ENCODE results near the gene IMMP2L.

IMMP2L gene

GRCh38 chr7:111140091-111140865 is 422.0 kb downstream of the IMMP2L start:
- no peak for DNase-seq

- no peak for DNase-seq
Observed at GRCh38 chr7:111138586-111138985, 423.7 kb downstream of the IMMP2L start.

- no peak for DNase-seq
Observed at GRCh38 chr7:111138193-111138569, 424.1 kb downstream of the IMMP2L start.

DNA sequence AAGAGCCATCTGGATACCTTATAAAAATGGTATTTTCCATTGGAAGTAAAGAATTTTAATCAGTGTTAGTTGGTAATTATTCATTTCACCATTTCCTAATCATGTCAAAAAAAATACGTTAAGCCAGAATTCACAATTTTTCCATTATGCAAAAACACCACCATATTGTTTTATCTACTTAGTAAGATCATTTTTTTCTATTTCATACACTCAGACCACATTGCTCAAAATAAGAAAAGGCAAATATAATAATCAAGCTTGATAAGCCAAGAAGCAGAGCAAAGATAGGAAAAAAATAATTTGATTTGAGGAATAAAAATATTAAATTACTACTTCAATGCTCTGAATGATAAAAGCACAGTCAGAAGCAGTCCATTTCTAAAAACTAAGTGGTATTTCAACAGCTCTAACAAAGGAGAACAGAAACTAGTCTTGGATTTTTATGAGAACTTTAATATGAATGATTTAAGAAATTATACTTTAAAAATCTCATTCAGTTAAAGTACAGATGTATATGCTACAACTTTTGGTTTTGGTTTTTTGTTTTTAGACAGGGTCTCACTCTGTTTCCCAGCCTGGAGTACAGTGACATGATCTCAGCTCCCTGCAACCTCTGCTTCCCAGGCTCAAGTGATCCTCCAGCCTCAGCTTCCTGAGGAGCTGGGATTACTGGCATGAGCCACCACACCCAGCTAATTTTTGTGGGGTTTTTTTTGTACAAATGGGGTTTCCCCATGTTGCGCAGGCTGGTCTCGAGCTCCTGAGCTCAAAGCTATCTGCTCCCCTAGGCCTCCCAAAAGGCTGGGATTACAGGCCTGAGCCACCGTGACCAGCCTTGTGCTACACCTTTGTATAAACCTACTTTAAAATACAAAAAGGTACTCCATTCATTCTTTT is 424.7 kb downstream of the IMMP2L start:
- DNase-seq, result no peak

DNA sequence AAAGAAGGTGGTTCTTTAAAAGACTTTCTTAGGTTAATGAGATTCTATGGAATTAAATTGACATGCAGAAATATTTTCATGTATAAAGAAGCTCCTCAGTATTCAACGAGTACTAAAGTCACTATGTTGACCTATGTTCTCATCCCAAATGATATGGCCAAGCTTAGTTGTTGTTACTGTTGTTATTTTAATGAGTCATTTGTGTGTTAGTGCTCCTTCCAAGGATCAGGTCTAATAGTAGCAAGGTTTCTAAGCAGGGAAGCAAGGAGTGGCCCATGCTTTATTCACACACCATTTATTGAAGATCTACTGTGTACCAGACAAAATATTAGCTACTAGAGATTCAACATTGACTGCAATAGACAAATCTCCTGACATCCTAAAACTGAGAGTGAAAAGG is 429.5 kb downstream of the IMMP2L start:
- no peak for DNase-seq

DNA sequence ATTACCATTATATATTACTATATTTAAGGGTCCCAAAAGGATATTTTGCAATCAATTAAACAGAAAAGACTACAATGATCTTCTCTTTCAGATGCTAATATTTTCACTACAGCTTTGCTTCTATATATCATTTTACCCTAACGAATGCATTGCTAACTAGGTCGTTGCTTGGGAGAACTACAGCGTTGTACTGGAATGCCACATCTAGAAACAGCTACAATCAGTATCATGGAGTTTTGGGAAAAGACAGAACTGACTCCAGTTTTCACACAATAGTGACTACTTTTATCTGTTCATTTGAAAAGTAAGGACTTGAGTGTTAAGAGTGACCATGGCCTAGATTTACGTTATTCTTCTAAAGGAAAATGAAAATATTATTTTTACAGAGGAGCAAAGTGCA is 432.9 kb downstream of the IMMP2L start:
- no peak for DNase-seq

DNA sequence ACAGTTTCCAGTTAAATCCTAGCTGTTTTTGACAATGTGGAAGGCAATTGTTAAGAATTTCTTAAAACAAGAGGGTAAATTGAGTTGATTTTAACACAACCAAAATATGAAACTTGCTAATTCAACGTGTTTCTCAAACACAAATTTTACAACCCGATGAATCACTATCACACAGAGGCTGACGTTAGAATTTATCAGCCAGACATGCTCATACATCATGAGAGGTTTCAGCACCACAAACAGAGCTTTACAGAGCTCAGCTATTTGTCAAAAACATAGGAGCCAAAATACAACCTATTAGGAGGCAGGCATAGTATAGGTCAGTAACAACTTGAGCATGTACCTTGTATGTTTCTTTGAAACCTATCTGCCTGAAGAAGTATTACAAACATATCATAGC is 435.3 kb downstream of the IMMP2L start:
- peak; percentile 95 for DNase-seq

- DNase-seq, result no peak
Observed at GRCh38 chr7:111115966-111116365, 446.3 kb downstream of the IMMP2L start.

DNA sequence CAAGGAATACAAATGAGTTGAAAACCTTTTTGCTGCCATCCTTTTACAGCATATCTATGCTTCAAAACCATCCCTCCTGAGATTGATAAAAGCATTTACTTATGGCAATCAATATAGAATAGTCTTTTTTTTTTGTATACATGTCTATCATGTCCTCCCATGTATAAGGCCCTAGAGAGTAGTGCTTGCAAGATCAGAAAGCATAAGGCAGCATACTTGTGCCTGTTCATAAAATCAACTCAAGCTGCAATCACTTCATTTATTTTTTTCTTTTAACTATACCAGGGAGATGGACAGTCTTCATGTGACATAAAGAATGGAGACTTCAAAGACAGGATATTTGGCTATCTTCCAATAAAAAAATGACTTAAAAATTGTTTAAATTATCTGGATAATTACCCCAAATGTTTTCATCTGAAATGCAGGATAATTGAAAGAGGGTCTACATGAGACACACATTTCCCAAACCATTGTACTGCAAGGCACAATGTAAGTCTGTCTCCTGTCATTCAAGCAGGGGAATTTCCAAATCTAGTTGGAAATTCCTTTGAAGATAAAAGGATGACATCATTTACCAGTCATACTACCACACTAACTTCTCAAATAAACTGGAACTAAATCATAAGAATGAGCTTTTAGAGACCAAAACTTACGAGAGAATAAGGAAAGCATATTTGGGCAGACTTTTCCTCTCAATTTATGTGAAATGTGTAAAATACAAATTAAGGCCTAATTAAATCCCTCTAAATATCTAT is 448.9 kb downstream of the IMMP2L start:
- DNase-seq, result no peak

GRCh38 chr7:111112439-111112838 is 449.9 kb downstream of the IMMP2L start:
- DNase-seq, result no peak

GRCh38 chr7:111108496-111108895 is 453.8 kb downstream of the IMMP2L start:
- DNase-seq, result no peak

GRCh38 chr7:111108000-111108399 is 454.3 kb downstream of the IMMP2L start:
- DNase-seq, result no peak

- no peak for DNase-seq
Observed at GRCh38 chr7:111107579-111107978, 454.7 kb downstream of the IMMP2L start.

DNA sequence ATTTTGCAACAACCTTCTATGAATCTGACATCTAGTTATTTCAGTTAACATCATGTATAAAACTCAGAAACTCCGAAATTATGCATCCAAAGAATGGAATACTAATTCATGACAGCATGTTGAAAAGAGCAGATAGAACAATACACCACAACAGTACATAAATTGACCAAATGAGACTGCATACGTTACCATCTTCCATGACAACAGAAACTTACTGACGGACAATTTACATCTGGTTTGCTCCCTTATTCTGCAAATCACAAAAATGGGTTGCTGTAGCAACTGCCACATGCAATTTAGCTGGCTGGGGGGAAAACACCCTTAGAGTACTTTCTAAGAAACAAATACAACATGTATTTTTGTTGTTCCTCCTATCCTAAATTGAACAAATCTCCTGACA is 457.0 kb downstream of the IMMP2L start:
- DNase-seq, result no peak

GRCh38 chr7:111104710-111105109 is 457.6 kb downstream of the IMMP2L start:
- no peak for DNase-seq

GRCh38 chr7:111103678-111104274 is 458.5 kb downstream of the IMMP2L start:
- DNase-seq, result no peak

DNA sequence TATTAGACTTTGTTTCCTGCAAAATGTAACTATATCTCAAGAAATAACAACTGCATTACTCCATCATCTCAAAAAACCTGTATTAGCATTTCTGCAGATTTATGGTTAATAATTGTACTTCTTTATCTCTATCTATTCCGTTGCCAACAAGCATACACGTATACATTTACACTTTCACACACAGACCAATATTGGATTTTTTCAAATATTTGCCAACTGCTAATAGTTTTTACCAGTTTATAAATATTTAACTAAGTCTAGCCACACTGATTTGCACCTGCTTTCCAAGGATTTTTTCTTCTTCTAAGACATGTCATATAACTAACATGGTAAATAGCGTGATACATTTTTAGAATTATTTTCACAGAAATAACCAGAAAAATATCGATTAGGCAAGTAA is 459.2 kb downstream of the IMMP2L start:
- no peak for DNase-seq

GRCh38 chr7:111101856-111102646 is 460.2 kb downstream of the IMMP2L start:
- no peak for DNase-seq

DNA sequence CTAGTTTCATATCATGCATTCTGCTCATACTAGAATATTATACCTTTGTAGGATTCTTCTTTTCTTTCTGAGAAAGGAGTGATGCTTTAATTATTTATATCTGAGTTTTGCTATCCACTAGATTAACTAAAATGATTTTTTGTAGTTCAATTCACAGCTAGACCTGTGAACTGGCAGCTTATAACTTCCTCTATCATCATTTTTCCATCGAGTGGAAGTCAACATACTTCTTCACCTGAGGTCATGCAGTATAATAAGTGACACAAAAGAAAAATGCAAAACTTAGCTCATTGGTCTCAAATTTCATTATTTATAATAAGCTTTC is 463.4 kb downstream of the IMMP2L start:
- no peak for DNase-seq

DNA sequence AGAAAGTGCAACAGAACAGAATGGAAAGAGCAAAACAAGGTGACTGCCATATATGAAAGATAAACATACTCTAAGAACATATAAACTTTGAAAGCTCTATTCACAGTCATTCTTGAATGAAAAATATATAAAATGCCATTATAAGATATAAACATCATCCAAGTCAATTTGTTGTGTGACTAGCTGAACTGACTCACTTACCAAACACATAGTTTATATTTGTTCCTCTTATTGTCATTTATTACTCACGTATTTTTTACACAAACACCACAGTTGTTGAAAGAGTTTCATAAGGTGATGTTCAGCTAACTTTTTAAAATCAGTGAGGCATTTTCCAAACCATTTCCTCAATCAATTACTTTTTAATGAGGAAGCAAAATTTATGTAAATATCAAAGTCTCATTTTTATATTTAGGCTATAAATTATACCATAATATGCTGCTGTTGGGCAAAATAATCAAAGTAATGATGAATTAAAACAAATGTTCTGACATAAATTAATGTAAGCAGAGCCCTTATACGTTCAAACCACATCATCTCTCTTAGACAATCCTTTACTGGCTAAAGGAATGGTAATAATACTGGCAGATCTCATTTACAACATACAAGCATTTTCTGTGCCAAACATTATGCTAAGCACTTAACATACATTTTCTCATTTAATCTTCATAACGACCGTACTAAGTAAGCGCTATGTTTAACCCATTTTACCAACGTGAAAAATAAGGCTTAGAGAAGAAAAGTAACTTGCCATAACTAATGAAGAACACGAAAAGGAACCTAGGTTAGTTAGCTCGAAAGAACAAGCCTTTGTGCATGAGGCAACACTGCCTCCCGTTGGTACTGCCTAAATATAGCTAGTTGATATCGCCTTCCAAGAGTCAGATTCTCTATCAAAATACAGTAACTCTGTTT is 464.0 kb downstream of the IMMP2L start:
- peak; percentile 29 for DNase-seq

- DNase-seq, result no peak
Observed at GRCh38 chr7:111096997-111097396, 465.3 kb downstream of the IMMP2L start.

Measured in NCI-H526 treated with DMSO at 0.1 percent for 48 hours (cell line).